HepG2 (cell line): ENCODE results near the gene SS18L1. TPM values are rescaled to one million over a fixed set of nuclear protein-coding genes. Genes with fewer than 3 reads are reported as not detected.

Source experiments
- ARID2 ChIP-seq: sonication (generic); formaldehyde crosslinking; IDR thresholded peaks from 2 replicates; pipeline ENCODE4 v1.8.1; 2022; ENCODE audit warnings: mild to moderate bottlenecking, missing genetic modification reagents, borderline replicate concordance
- CREM ChIP-seq, 2 experiments: sonication (generic) in 1 of 2; formaldehyde crosslinking in 1 of 2; IDR thresholded peaks; 2 replicates each; pipeline versions ENCODE4 v1.4.0 to v1.6.1; 2016 to 2020; ENCODE audit warnings: antibody characterized with exemption in 1 of 2, mild to moderate bottlenecking in 1 of 2, missing genetic modification reagents in 1 of 2
- HDAC1 ChIP-seq: sonication (generic); formaldehyde crosslinking; IDR thresholded peaks from 2 replicates; pipeline ENCODE4 v1.5.1; 2020; ENCODE audit warnings: mild to moderate bottlenecking, missing genetic modification reagents
- ISL2 ChIP-seq: sonication (generic); formaldehyde crosslinking; IDR thresholded peaks from 2 replicates; pipeline ENCODE4 v1.5.0; 2020; ENCODE audit warnings: missing genetic modification reagents
- ISX ChIP-seq: sonication (generic); formaldehyde crosslinking; conservative IDR thresholded peaks from 2 replicates; pipeline ENCODE4 v1.5.0; 2020; ENCODE audit warnings: missing genetic modification reagents
- KLF13 ChIP-seq: sonication (generic); formaldehyde crosslinking; IDR thresholded peaks from 2 replicates; pipeline ENCODE4 v1.4.0; 2020; ENCODE audit warnings: mild to moderate bottlenecking, missing genetic modification reagents
- MATR3 ChIP-seq: sonication (generic); formaldehyde crosslinking; IDR thresholded peaks from 2 replicates; pipeline ENCODE4 v1.4.0; 2020; ENCODE audit warnings: missing genetic modification reagents
- NFIC ChIP-seq: IDR thresholded peaks from 2 replicates; pipeline ENCODE4 v1.6.1; 2012; ENCODE audit warnings: mild to moderate bottlenecking, low read length, inconsistent platforms
- SUZ12 ChIP-seq: fragments of 150-350 bp; IDR thresholded peaks from 2 replicates; pipeline ENCODE4 v1.6.1; 2014; ENCODE audit warnings: low read depth, low read length
- ZBTB1 ChIP-seq: sonication (generic); formaldehyde crosslinking; IDR thresholded peaks from 2 replicates; pipeline ENCODE4 v1.4.0; 2020; ENCODE audit warnings: missing genetic modification reagents, borderline replicate concordance
- ZEB1 ChIP-seq: IDR thresholded peaks from 2 replicates; pipeline ENCODE4 v1.6.1; 2012; ENCODE audit warnings: mild to moderate bottlenecking, low read depth, inconsistent platforms; ENCODE audit not compliant: insufficient replicate concordance
- ZMYM3 ChIP-seq: sonication (generic); formaldehyde crosslinking; IDR thresholded peaks from 2 replicates; pipeline ENCODE4 v1.5.1; 2020; ENCODE audit warnings: mild to moderate bottlenecking, missing genetic modification reagents
- ZNF337 ChIP-seq: sonication (generic); formaldehyde crosslinking; IDR thresholded peaks from 2 replicates; pipeline ENCODE4 v1.5.1; 2020; ENCODE audit warnings: missing genetic modification reagents, low read depth, mild to moderate bottlenecking, borderline replicate concordance
- ZNF709 ChIP-seq: sonication (generic); formaldehyde crosslinking; IDR thresholded peaks from 2 replicates; pipeline ENCODE4 v1.5.0; 2020; ENCODE audit warnings: mild to moderate bottlenecking, missing genetic modification reagents
- polyA plus RNA-seq, 8 experiments: library from polyadenylated mRNA; depleted of rRNA in 3 of 8; stranded (reverse) in 7 of 8; unstranded in 1 of 8; fragments of >200 nt; fragmentation: Illumina TruSeq in 4 of 8; extraction: Trizol in 4 of 8; gene quantifications; 2 replicates each; pipeline versions ENCODE4 v1.2.1 to v1.2.3, GENCODE V29; 2011 to 2016; ENCODE audit warnings: low read depth in 4 of 8, missing spikeins in 1 of 8, mixed read lengths in 1 of 8; ENCODE audit not compliant: insufficient read depth in 1 of 8
- total RNA-seq, 5 experiments: library from RNA; depleted of rRNA; stranded (reverse); fragments of >200 nt; fragmentation: Illumina TruSeq; extraction: Trizol; gene quantifications; 2 replicates each; pipeline ENCODE4 v1.2.3, GENCODE V29; 2016; ENCODE audit warnings: low read depth in 1 of 5
- TF ChIP-seq, protein P1 (sequence below): IDR thresholded peaks from 2 replicates; pipeline ENCODE4 v1.6.1; 2016; ENCODE audit warnings: low read depth
- TF ChIP-seq, protein P2 (sequence below), 2 experiments: sonication (generic) in 1 of 2; formaldehyde crosslinking in 1 of 2; IDR thresholded peaks; 2 replicates each; pipeline versions ENCODE4 v1.5.1 to v1.6.1; 2011 to 2020; ENCODE audit warnings: borderline replicate concordance in 1 of 2, low read depth in 1 of 2, low read length in 1 of 2, mild to moderate bottlenecking in 1 of 2, missing genetic modification reagents in 1 of 2, moderate library complexity in 1 of 2
- TF ChIP-seq, protein P3 (sequence below): sonication (generic); formaldehyde crosslinking; IDR thresholded peaks from 2 replicates; pipeline ENCODE4 v1.5.0; 2020; ENCODE audit warnings: mild to moderate bottlenecking, missing genetic modification reagents
- TF ChIP-seq, protein P4 (sequence below): sonication (generic); formaldehyde crosslinking; IDR thresholded peaks from 2 replicates; pipeline ENCODE4 v1.4.0; 2020; ENCODE audit warnings: mild to moderate bottlenecking, missing genetic modification reagents
- TF ChIP-seq, protein P5 (sequence below): sonication (generic); formaldehyde crosslinking; IDR thresholded peaks from 2 replicates; pipeline ENCODE4 v1.9.0; 2022; ENCODE audit warnings: low read depth, missing genetic modification reagents

SS18L1 gene
- total and polyA plus RNA-seq, 2 of the 13 experiments (the other 11 are each of a cell fraction or from before 2014, with no cell fraction given), result 17.8 to 27.6 TPM

DNA sequence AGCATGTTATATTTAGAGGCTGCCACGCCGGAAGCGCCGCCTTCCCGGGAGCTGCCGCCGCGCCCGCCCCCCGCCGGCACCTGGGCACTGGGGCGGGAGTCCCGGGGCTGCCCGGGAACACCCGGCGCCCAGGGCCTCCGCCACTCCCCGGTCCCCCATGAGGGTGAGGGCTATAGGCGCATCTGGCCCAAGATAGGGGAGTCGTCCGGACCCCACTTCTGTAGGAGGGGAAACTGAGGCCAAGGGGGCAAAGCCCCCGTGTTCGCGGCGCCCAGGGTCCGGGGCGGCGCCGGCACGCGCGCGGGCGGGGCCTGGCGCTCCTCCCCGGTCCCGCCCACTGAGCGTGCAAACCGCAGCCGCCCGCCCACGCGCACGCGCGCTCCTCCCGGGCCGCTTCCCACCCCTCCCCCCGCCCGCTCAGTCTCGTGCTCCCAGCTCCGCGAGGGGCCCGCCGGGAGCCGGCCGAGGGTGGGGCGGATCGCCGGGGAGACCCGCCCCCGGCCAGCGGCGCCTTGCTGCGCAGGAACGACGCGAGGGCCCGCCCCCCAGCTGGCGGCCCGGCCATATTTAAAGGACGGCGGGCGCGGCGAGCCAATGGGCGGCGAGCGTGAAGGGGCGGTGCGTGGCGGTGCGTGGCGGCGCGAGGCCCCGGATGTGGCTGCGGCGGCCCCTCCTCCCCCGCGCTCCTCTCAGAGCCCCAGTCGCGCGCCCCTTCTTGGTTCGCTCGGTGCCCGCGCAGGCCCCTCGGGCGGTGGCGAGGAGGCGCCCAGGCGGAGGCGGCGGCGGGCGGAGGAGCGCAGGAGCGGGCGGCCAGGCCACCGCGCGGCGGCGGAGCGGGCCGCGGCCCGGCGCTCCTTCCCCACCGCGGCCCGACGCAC, 21.6 kb upstream of the SS18L1 start, which contains the start of gene LSM14B (continued):
- no peak for TF ChIP-seq CREM (IDR thresholded peaks at IDR 0.05)
- no peak for TF ChIP-seq CREM (CRISPR knock-in tag; IDR thresholded peaks at IDR 0.05)
- TF ChIP-seq ZBTB1 (CRISPR knock-in tag), result no peak
- no peak for TF ChIP-seq ARID2
- no peak for TF ChIP-seq ZMYM3
- TF ChIP-seq, protein P1, sequence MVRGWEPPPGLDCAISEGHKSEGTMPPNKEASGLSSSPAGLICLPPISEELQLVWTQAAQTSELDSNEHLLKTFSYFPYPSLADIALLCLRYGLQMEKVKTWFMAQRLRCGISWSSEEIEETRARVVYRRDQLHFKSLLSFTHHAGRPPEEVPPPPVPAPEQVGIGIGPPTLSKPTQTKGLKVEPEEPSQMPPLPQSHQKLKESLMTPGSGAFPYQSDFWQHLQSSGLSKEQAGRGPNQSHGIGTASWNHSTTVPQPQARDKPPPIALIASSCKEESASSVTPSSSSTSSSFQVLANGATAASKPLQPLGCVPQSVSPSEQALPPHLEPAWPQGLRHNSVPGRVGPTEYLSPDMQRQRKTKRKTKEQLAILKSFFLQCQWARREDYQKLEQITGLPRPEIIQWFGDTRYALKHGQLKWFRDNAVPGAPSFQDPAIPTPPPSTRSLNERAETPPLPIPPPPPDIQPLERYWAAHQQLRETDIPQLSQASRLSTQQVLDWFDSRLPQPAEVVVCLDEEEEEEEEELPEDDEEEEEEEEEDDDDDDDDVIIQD (CRISPR knock-in tag), result no peak; the same call in none of the 2 replicates
- peak; percentile 66; the same call in 1 of the 2 replicates for TF ChIP-seq HDAC1 (CRISPR knock-in tag)
- TF ChIP-seq, protein P2, sequence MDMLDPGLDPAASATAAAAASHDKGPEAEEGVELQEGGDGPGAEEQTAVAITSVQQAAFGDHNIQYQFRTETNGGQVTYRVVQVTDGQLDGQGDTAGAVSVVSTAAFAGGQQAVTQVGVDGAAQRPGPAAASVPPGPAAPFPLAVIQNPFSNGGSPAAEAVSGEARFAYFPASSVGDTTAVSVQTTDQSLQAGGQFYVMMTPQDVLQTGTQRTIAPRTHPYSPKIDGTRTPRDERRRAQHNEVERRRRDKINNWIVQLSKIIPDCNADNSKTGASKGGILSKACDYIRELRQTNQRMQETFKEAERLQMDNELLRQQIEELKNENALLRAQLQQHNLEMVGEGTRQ (IDR thresholded peaks at IDR 0.05; ENCODE audit: low read depth, low read length), result no peak
- TF ChIP-seq, protein P2 (CRISPR knock-in tag; IDR thresholded peaks at IDR 0.05; ENCODE audit: borderline replicate concordance), result no peak
- no peak for TF ChIP-seq MATR3 (CRISPR knock-in tag)
- TF ChIP-seq, protein P3, sequence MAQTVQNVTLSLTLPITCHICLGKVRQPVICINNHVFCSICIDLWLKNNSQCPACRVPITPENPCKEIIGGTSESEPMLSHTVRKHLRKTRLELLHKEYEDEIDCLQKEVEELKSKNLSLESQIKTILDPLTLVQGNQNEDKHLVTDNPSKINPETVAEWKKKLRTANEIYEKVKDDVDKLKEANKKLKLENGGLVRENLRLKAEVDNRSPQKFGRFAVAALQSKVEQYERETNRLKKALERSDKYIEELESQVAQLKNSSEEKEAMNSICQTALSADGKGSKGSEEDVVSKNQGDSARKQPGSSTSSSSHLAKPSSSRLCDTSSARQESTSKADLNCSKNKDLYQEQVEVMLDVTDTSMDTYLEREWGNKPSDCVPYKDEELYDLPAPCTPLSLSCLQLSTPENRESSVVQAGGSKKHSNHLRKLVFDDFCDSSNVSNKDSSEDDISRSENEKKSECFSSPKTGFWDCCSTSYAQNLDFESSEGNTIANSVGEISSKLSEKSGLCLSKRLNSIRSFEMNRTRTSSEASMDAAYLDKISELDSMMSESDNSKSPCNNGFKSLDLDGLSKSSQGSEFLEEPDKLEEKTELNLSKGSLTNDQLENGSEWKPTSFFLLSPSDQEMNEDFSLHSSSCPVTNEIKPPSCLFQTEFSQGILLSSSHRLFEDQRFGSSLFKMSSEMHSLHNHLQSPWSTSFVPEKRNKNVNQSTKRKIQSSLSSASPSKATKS, result no peak
- TF ChIP-seq ISL2, result peak; percentile 14; the same call in 1 of the 2 replicates
- TF ChIP-seq ZNF337 (CRISPR knock-in tag), result no peak
- TF ChIP-seq NFIC, result peak; percentile 40; the same call in 1 of the 2 replicates
- peak; percentile 70; the same call in 1 of the 2 replicates for TF ChIP-seq ISX (CRISPR knock-in tag)
- TF ChIP-seq, protein P4, sequence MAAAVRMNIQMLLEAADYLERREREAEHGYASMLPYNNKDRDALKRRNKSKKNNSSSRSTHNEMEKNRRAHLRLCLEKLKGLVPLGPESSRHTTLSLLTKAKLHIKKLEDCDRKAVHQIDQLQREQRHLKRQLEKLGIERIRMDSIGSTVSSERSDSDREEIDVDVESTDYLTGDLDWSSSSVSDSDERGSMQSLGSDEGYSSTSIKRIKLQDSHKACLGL (CRISPR knock-in tag), result no peak; the same call in 1 of the 2 replicates
- TF ChIP-seq, protein P5, sequence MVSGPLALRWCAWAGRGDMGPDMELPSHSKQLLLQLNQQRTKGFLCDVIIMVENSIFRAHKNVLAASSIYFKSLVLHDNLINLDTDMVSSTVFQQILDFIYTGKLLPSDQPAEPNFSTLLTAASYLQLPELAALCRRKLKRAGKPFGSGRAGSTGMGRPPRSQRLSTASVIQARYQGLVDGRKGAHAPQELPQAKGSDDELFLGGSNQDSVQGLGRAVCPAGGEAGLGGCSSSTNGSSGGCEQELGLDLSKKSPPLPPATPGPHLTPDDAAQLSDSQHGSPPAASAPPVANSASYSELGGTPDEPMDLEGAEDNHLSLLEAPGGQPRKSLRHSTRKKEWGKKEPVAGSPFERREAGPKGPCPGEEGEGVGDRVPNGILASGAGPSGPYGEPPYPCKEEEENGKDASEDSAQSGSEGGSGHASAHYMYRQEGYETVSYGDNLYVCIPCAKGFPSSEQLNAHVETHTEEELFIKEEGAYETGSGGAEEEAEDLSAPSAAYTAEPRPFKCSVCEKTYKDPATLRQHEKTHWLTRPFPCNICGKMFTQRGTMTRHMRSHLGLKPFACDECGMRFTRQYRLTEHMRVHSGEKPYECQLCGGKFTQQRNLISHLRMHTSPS (CRISPR knock-in tag), result no peak
- peak; percentile 38 for TF ChIP-seq ZEB1
- no peak for TF ChIP-seq SUZ12
- TF ChIP-seq KLF13 (CRISPR knock-in tag), result no peak
- peak; percentile 63; the same call in 1 of the 2 replicates for TF ChIP-seq ZNF709
